ENCODE results near the gene EGLN2. TPM values are rescaled to one million over a fixed set of nuclear protein-coding genes. Genes with fewer than 3 reads are reported as not detected.

EGLN2 gene
- total RNA-seq (2021; ENCODE audit: unreplicated experiment): 115 TPM
- polyA plus RNA-seq (2012; ENCODE audit: insufficient read length): 127 TPM
- percentile 78 among the genes with signal in this experiment for Bru-seq, nascent RNA
- BruChase-seq, experiment 1, labeled RNA remaining after a 2-hour chase: percentile 78 among the genes with signal in this experiment
- BruChase-seq, experiment 2, labeled RNA remaining after a 6-hour chase: percentile 76 among the genes with signal in this experiment
- long read RNA-seq, transcript EGLN2-207 (5 exons, 2,821 nt): major isoform, 231 of 469 reads
- long read RNA-seq, transcript EGLN2-201 (6 exons, 2,102 nt): minor isoform, 221 of 469 reads
- long read RNA-seq, partial matches to known transcripts: 2 of 469 reads
- long read RNA-seq, other reads (novel, unspliced or antisense): 9 of 469 reads

DNA sequence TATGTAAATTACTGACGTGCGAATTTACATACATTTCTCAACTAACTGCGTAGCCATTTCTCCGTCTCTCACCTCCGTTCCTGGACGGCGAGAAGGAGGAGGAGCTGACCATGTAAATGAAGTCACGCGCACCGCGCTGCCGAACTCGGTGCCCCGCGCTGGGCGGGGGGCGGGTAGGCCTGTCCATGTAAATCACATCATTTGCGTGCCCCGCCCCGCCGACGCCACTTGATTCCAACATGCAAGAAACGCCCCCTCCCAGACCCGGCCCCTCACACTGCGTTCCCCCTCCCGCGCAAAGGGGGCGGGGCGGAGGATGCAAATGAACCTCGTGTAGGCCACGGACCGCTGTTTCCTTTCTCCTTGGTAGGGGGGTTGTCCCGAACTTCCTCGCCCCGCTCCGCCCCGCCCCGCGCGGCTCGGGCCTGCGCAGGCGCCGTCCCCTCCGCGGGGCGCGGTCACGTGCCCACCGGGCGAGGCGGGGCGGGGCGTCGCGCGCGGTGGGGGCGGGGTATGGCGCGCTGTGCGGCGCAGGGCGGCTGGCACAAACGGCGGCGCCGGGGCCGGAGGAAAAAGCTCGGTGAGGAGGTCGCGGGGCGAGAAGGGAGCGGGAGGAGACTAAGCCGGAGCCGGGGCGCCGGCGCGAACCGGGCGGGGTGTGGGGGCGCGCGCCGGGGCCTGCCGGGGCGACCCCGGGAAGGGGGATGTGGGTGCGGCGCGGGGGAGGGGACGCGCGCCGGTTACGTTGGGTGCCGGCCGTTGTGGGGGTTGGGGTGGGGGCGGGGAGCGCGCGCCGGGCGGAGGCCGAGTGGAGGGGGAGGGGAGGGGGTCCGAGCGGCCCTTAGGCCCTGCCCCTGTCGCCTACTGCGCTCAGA is at the start of gene EGLN2:
Gene EGLN2 (plus strand): TSS at position 509 of the 875 bp plus-strand sequence. CDS start 1,382 bp downstream, outside the sequence.
- Histone ChIP-seq H3K27ac (ENCODE audit: low read length) (peak within 1 kb of the TSS; percentile 85), H3K9me3 (ENCODE audit: control insufficient read depth, insufficient read depth, low read depth, low read length) (no peaks in the 10 kb centered on the region), H3K36me3 (ENCODE audit: control insufficient read depth, insufficient read depth, low read length) (peaks cover 2% of the 10 kb centered on the region; the same call in 1 of the 2 replicates), H3K4me3 (ENCODE audit: low read depth in 2 of 2, low read length in 2 of 2) (peak within 1 kb of the TSS; percentile 65 to 76), H3K4me1 (ENCODE audit: control insufficient read depth, insufficient read depth, low read length) (peaks cover 31% of the 10 kb centered on the region), H3K27me3 (ENCODE audit: control insufficient read depth, insufficient read depth, low read length) (no peaks in the 10 kb centered on the region)
- POLR2A ChIA-PET: no interaction called here
- in situ Hi-C loops (cut with HindIII; ENCODE audit: low pct_unique_long_range_greater_than_20kb, low sequenced_read_pairs): no loop called here
- BruUV-seq (replicated peaks): no TSS peak
- DNase-seq (ENCODE audit: low read depth, low spot score) (peak; percentile 87), ATAC-seq (peak; percentile 92)
- CTCF ChIA-PET: interaction anchor here (0.6 to 0.7 kb wide), 2 partner anchors 21 to 339 kb away, joined by 3 read pairs; no protein-coding TSS in a partner anchor
- TF ChIP-seq POLR2AphosphoS5 (IDR thresholded peaks at IDR 0.05; ENCODE audit: low read depth, low read length): no peak
- TF ChIP-seq, protein P1, sequence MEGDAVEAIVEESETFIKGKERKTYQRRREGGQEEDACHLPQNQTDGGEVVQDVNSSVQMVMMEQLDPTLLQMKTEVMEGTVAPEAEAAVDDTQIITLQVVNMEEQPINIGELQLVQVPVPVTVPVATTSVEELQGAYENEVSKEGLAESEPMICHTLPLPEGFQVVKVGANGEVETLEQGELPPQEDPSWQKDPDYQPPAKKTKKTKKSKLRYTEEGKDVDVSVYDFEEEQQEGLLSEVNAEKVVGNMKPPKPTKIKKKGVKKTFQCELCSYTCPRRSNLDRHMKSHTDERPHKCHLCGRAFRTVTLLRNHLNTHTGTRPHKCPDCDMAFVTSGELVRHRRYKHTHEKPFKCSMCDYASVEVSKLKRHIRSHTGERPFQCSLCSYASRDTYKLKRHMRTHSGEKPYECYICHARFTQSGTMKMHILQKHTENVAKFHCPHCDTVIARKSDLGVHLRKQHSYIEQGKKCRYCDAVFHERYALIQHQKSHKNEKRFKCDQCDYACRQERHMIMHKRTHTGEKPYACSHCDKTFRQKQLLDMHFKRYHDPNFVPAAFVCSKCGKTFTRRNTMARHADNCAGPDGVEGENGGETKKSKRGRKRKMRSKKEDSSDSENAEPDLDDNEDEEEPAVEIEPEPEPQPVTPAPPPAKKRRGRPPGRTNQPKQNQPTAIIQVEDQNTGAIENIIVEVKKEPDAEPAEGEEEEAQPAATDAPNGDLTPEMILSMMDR (IDR thresholded peaks at IDR 0.05): peak; percentile 6; the same call in 1 of the 2 replicates
- TF ChIP-seq, protein P2, sequence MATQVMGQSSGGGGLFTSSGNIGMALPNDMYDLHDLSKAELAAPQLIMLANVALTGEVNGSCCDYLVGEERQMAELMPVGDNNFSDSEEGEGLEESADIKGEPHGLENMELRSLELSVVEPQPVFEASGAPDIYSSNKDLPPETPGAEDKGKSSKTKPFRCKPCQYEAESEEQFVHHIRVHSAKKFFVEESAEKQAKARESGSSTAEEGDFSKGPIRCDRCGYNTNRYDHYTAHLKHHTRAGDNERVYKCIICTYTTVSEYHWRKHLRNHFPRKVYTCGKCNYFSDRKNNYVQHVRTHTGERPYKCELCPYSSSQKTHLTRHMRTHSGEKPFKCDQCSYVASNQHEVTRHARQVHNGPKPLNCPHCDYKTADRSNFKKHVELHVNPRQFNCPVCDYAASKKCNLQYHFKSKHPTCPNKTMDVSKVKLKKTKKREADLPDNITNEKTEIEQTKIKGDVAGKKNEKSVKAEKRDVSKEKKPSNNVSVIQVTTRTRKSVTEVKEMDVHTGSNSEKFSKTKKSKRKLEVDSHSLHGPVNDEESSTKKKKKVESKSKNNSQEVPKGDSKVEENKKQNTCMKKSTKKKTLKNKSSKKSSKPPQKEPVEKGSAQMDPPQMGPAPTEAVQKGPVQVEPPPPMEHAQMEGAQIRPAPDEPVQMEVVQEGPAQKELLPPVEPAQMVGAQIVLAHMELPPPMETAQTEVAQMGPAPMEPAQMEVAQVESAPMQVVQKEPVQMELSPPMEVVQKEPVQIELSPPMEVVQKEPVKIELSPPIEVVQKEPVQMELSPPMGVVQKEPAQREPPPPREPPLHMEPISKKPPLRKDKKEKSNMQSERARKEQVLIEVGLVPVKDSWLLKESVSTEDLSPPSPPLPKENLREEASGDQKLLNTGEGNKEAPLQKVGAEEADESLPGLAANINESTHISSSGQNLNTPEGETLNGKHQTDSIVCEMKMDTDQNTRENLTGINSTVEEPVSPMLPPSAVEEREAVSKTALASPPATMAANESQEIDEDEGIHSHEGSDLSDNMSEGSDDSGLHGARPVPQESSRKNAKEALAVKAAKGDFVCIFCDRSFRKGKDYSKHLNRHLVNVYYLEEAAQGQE (IDR thresholded peaks at IDR 0.05; ENCODE audit: insufficient read depth in 1 of 2, low read depth in 2 of 2, low read length in 1 of 2): no peak
- no peak for TF ChIP-seq TCF7L2 (IDR thresholded peaks at IDR 0.05; ENCODE audit: low read depth, low read length)
- intact Hi-C loops (cut with micrococcal nuclease; ENCODE audit: unreplicated experiment): no loop called here

DNA sequence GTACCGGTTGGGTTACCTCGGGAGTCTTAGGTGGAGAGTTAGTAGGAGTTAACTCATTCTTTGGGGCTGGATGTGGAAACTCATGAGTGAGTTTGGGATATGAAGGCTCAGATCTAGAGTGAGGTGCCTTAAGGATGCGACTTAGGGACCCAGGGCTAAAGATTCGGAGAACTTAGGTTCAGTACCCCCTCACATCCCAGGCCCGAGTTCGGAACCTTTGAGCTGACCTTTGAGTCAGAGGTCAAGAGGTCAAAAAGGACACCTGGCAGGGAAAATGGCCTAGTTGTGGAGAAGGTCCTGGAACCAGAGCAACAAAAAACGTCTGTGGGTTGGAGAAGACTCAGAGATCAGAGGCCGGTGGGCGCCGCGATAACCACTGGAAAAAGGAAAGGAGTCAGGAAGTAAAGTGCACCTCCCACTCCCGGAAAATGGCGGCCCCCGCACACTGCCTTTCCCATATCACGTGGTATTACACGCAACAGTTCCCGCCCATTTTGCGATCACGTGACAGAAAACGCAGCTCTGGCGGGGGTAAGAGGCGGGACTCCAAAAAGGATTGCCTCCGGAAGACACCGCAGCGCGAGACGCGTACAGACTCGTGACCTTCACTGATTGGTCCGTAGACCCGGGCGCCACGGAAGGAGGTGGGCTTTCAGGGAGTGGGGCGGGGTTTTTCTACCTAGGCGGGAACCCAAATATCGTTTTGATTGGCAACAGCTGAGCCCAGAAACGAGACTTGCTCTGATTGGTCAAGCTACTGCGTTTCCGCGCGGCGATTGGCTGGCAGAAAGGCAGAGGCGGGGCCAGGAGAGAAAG is 48.7 kb upstream of the EGLN2 start, which contains the start of gene ACTMAP:
Gene ACTMAP (minus strand): TSS at position 420 of the 816 bp plus-strand sequence. CDS start 674 bp downstream, outside the sequence.
- ChIA-PET POLR2A (interaction anchor here (0.8 kb wide), 1 partner anchor 28 kb away, joined by 6 read pairs; no protein-coding TSS in a partner anchor), CTCF (interaction anchor here (0.8 kb wide), 1 partner anchor 29 kb away, joined by 3 read pairs; no protein-coding TSS in a partner anchor)
- Histone ChIP-seq H3K27me3 (ENCODE audit: control insufficient read depth, insufficient read depth, low read length) (no peaks in the 10 kb centered on the region), H3K9me3 (ENCODE audit: control insufficient read depth, insufficient read depth, low read depth, low read length) (no peaks in the 10 kb centered on the region), H3K4me1 (ENCODE audit: control insufficient read depth, insufficient read depth, low read length) (peaks cover 10% of the 10 kb centered on the region), H3K4me3 (ENCODE audit: low read depth in 2 of 2, low read length in 2 of 2) (peak within 1 kb of the TSS; percentile 74 to 97), H3K27ac (ENCODE audit: low read length) (peak within 1 kb of the TSS; percentile 99), H3K36me3 (ENCODE audit: control insufficient read depth, insufficient read depth, low read length) (peaks cover 9% of the 10 kb centered on the region)
- TSS peak; percentile 97 for BruUV-seq (replicated peaks)
- ATAC-seq (peak; percentile 93), DNase-seq (ENCODE audit: low read depth, low spot score) (peak; percentile 97)
- intact Hi-C loops (cut with micrococcal nuclease; ENCODE audit: unreplicated experiment) (no loop called here), in situ Hi-C loops (cut with HindIII; ENCODE audit: low pct_unique_long_range_greater_than_20kb, low sequenced_read_pairs) (no loop called here)
- TF ChIP-seq, protein P2 (IDR thresholded peaks at IDR 0.05; ENCODE audit: insufficient read depth in 1 of 2, low read depth in 2 of 2, low read length in 1 of 2): no peak
- no peak; the same call in none of the 2 replicates for TF ChIP-seq POLR2AphosphoS5 (IDR thresholded peaks at IDR 0.05; ENCODE audit: low read depth, low read length)
- no peak for TF ChIP-seq TCF7L2 (IDR thresholded peaks at IDR 0.05; ENCODE audit: low read depth, low read length)
- no peak; the same call in 1 of the 2 replicates for TF ChIP-seq SIN3A (IDR thresholded peaks at IDR 0.05; ENCODE audit: borderline replicate concordance, insufficient read depth, low read depth, low read length)
